T-cell (primary cell): ENCODE results near the gene PTAR1. TPM values are rescaled to one million over a fixed set of nuclear protein-coding genes. Genes with fewer than 3 reads are reported as not detected.
A peak's percentile ranks its signal among the peaks of the same experiment; 100 is the strongest.
"Not testable (repeated sequence)": the region's sequence is repeated elsewhere in the genome, so short reads cannot be mapped to it uniquely, and the experiment has no call there.

Experiments
- ATAC-seq, 4 experiments: fragments of 200-7000 bp in 3 of 4; fragments of 150-1000 bp in 1 of 4; cut with Tn5 transposase; replicated peaks in 1 of 4; 1 replicate in 3 of 4; 2 replicates in 1 of 4; pipeline ENCODE4 v1.10.0; 2021; ENCODE audit warnings: moderate library complexity in 3 of 4, mild to moderate bottlenecking in 2 of 4, moderate number of reproducible peaks in 1 of 4
- CTCF ChIA-PET, 2 donors: fragments of 300-600 bp; sonication (Branson Sonifier 250); formaldehyde crosslinking; loops; one replicate each; lab custom pipeline; 2022; ENCODE audit warnings: antibody characterized with exemption in 2 of 2; lab: Charles Lee
- POLR2A ChIA-PET, 2 donors: fragments of 300-600 bp; sonication (Branson Sonifier 250); formaldehyde crosslinking; loops; one replicate each; lab custom pipeline; 2022; ENCODE audit warnings: antibody characterized with exemption in 2 of 2; lab: Charles Lee
- DNase-seq, 35 experiments: peaks; one replicate each; pipeline versions ENCODE4 v3.0.0 to v3.0.0-alpha.2; 2013 to 2023
- H3K27ac ChIP-seq: one replicate; pipeline ENCODE4 v1.5.1; 2013; ENCODE audit warnings: low read length
- H3K27me3 ChIP-seq, 2 experiments: replicated peaks in 1 of 2; 1 replicate in 1 of 2; 2 replicates in 1 of 2; pipeline versions ENCODE4 v1.6.1 to v1.7.0; 2013; ENCODE audit warnings: low read length in 1 of 2, mixed read lengths in 1 of 2; ENCODE audit not compliant: control insufficient read depth in 2 of 2, insufficient read depth in 2 of 2; ENCODE audit errors: extremely low read depth in 1 of 2
- H3K36me3 ChIP-seq, 2 donors: 1 replicate in 1 of 2; 2 replicates in 1 of 2; pipeline versions ENCODE4 v1.6.1 to v1.7.0; 2013; ENCODE audit warnings: low read length in 1 of 2; ENCODE audit not compliant: control insufficient read depth in 2 of 2, insufficient read depth in 1 of 2; ENCODE audit errors: extremely low read depth in 1 of 2
- H3K4me1 ChIP-seq, 2 experiments: 1 replicate in 1 of 2; 2 replicates in 1 of 2; pipeline versions ENCODE4 v1.6.1 to v1.7.0; 2013; ENCODE audit warnings: low read length in 2 of 2, mixed read lengths in 1 of 2; ENCODE audit not compliant: insufficient read depth in 2 of 2, control insufficient read depth in 1 of 2; ENCODE audit errors: extremely low read depth in 1 of 2
- H3K4me3 ChIP-seq, 2 donors: 1 replicate in 1 of 2; 2 replicates in 1 of 2; pipeline versions ENCODE4 v1.5.1 to v1.7.0; 2013; ENCODE audit warnings: mild to moderate bottlenecking in 2 of 2, low read length in 1 of 2, moderate library complexity in 1 of 2; ENCODE audit not compliant: control insufficient read depth in 1 of 2; ENCODE audit errors: extremely low read depth in 1 of 2
- H3K9me3 ChIP-seq: 2 replicates; pipeline ENCODE4 v1.7.0; 2013
- H3K27ac Mint-ChIP-seq, 2 donors: one replicate each; pipeline ENCODE4 v1.8.0; 2020 to 2021; ENCODE audit warnings: mild to moderate bottlenecking in 2 of 2, mixed read lengths in 2 of 2
- H3K27me3 Mint-ChIP-seq, 2 donors: one replicate each; pipeline ENCODE4 v1.8.0; 2021 to 2022; ENCODE audit warnings: mixed read lengths in 2 of 2
- H3K36me3 Mint-ChIP-seq: one replicate; pipeline ENCODE4 v1.8.0; 2021; ENCODE audit warnings: mixed read lengths
- H3K4me1 Mint-ChIP-seq, 3 donors: one replicate each; pipeline ENCODE4 v1.8.0; 2020 to 2022; ENCODE audit warnings: mixed read lengths in 3 of 3, mild to moderate bottlenecking in 1 of 3
- H3K4me3 Mint-ChIP-seq, 3 donors: one replicate each; pipeline ENCODE4 v1.8.0; 2020 to 2022; ENCODE audit warnings: mild to moderate bottlenecking in 3 of 3, mixed read lengths in 3 of 3, moderate library complexity in 3 of 3
- H3K9me3 Mint-ChIP-seq, 3 donors: one replicate each; pipeline ENCODE4 v1.8.0; 2020 to 2022; ENCODE audit warnings: mixed read lengths in 3 of 3
- WGBS: methylation state at CpG from one replicate; pipeline ENCODE4 v1.1.5; 2013; ENCODE audit warnings: missing lambda C conversion rate; ENCODE audit not compliant: insufficient coverage; 5-methylcytosine and 5-hydroxymethylcytosine counted together
- total RNA-seq, 35 experiments: library from RNA in 6 of 35; stranded (reverse) in 6 of 35; fragments of 120-200 nt in 1 of 35; gene quantifications; one replicate each; pipeline versions ENCODE4 v1.2.1 to v1.2.4 and lab custom pipeline; 2013 to 2026

PTAR1 gene
- total RNA-seq (10 to 100 TPM; 57.4 to 90.5 (median 67.6) TPM), total RNA-seq (lab: John Stamatoyannopoulos, UW) (87.0 to 275 (median 143) reads per million in 29 experiments)
- total RNA-seq (2013): 84.3 TPM

GRCh38 chr9:69759421-69760277 lies at the start of gene PTAR1:
Gene PTAR1, minus strand, starts transcription at chr9:69760011. Its CDS starts 73 bp downstream, at chr9:69759938.
- Mint-ChIP-seq H3K4me3 (peak within 1 kb of the TSS; percentile 91 to 96 (median 93)), H3K36me3 (peaks cover 5% of the 10 kb centered on the region), H3K4me1 (peaks cover 35 to 44% (median 39%) of the 10 kb centered on the region in 3 donors), H3K27me3 (no peaks in the 10 kb centered on the region), H3K9me3 (no peaks in the 10 kb centered on the region), H3K27ac (peak within 1 kb of the TSS; percentile 90 to 94)
- Histone ChIP-seq H3K27me3 (no peaks in the 10 kb centered on the region), H3K9me3 (no peaks in the 10 kb centered on the region), H3K4me1 (peaks cover 8 to 14% of the 10 kb centered on the region in 2 experiments), H3K4me3 (peak within 1 kb of the TSS; percentile 86 to 91), H3K36me3 (peaks cover 0 to 5% of the 10 kb centered on the region in 2 donors), H3K27ac (peak within 1 kb of the TSS; percentile 83)
- ChIA-PET CTCF (interaction anchor here (1.5 to 2.1 kb wide), 2 partner anchors 87 kb away, joined by 5 read pairs; partner anchors contain the start of gene APBA1 (in 2 of the 2)), POLR2A (interaction anchor here in 1 of 2 donors (0.7 kb wide), 1 partner anchor 65 kb away, joined by 3 read pairs; no protein-coding TSS in a partner anchor)
- WGBS: under 1% methylated on average over 95 of the region's 98 CpGs
- DNase-seq (peak; percentile 75 to 94 (median 86)), ATAC-seq (peak; percentile 85 to 88 (median 88))

- 79% methylated on average over 6 of the region's 8 CpGs for WGBS
- no peaks in the 10 kb centered on the region for H3K9me3 ChIP-seq
- no peaks in the 10 kb centered on the region for H3K27me3 ChIP-seq
- Mint-ChIP-seq H3K27ac (no peak overlapping the region), H3K4me3 (no peak overlapping the region), H3K9me3 (peaks cover 0 to 2% (median 0%) of the 10 kb centered on the region in 3 donors), H3K27me3 (no peaks in the 10 kb centered on the region), H3K4me1 (no peaks in the 10 kb centered on the region), H3K36me3 (no peaks in the 10 kb centered on the region)
- no peak overlapping the region for H3K27ac ChIP-seq
- H3K36me3 ChIP-seq: no peaks in the 10 kb centered on the region
- ChIA-PET POLR2A (no interaction called here), CTCF (interaction anchor here (0.5 to 1.8 kb wide), 10 partner anchors 10 to 111 kb away, joined by 3 to 7 read pairs (median 4); no protein-coding TSS in a partner anchor)
- peaks cover 0 to 2% of the 10 kb centered on the region in 2 experiments for H3K4me1 ChIP-seq
- no peak overlapping the region for H3K4me3 ChIP-seq
- ATAC-seq (peak in 3 of 4 experiments; percentile 30 to 56 (median 55)), DNase-seq (peak in 16 of 35 experiments; percentile 3 to 58 (median 16))
Measured at GRCh38 chr9:69809304-69809863, 49.6 kb upstream of the PTAR1 start.

GRCh38 chr9:69806627-69807026 lies 46.8 kb upstream of the PTAR1 start:
- H3K9me3 ChIP-seq: no peaks in the 10 kb centered on the region
- no peak overlapping the region for H3K4me3 ChIP-seq
- no peaks in the 10 kb centered on the region for H3K27me3 ChIP-seq
- peaks cover 0 to 2% of the 10 kb centered on the region in 2 experiments for H3K4me1 ChIP-seq
- Mint-ChIP-seq H3K9me3 (no peaks in the 10 kb centered on the region), H3K4me1 (no peaks in the 10 kb centered on the region), H3K36me3 (no peaks in the 10 kb centered on the region), H3K4me3 (no peak overlapping the region), H3K27me3 (no peaks in the 10 kb centered on the region), H3K27ac (no peak overlapping the region)
- no peak for ATAC-seq
- ChIA-PET POLR2A (no interaction called here), CTCF (no interaction called here)
- no peaks in the 10 kb centered on the region for H3K36me3 ChIP-seq
- 80% methylated on average over 1 of the region's 6 CpGs for WGBS
- no peak overlapping the region for H3K27ac ChIP-seq
- DNase-seq: no peak

GRCh38 chr9:69805962-69806515 lies 46.2 kb upstream of the PTAR1 start:
- DNase-seq (no peak), ATAC-seq (no peak)
- Mint-ChIP-seq H3K27me3 (no peaks in the 10 kb centered on the region), H3K9me3 (no peaks in the 10 kb centered on the region), H3K36me3 (no peaks in the 10 kb centered on the region), H3K27ac (no peak overlapping the region), H3K4me1 (no peaks in the 10 kb centered on the region), H3K4me3 (no peak overlapping the region)
- H3K27ac ChIP-seq: no peak overlapping the region
- H3K4me3 ChIP-seq: no peak overlapping the region
- 67% methylated on average over 2 of the region's 3 CpGs for WGBS
- ChIA-PET POLR2A (no interaction called here), CTCF (interaction anchor here in 1 of 2 donors (0.5 to 1.0 kb wide), 3 partner anchors 71 to 796 kb away, joined by 3 read pairs; no protein-coding TSS in a partner anchor)
- H3K27me3 ChIP-seq: no peaks in the 10 kb centered on the region
- no peaks in the 10 kb centered on the region for H3K36me3 ChIP-seq
- no peaks in the 10 kb centered on the region for H3K9me3 ChIP-seq
- peaks cover 0 to 2% of the 10 kb centered on the region in 2 experiments for H3K4me1 ChIP-seq

- CTCF ChIA-PET: no interaction called here
- Mint-ChIP-seq H3K9me3 (no peaks in the 10 kb centered on the region), H3K36me3 (no peaks in the 10 kb centered on the region), H3K4me1 (no peaks in the 10 kb centered on the region), H3K27ac (no peak overlapping the region), H3K27me3 (peaks cover 4 to 12% of the 10 kb centered on the region in 2 donors), H3K4me3 (no peak overlapping the region)
- H3K27ac ChIP-seq: no peak overlapping the region
- H3K27me3 ChIP-seq: peaks cover 0 to 4% of the 10 kb centered on the region in 2 experiments
- ATAC-seq: no peak
- H3K4me3 ChIP-seq: no peak overlapping the region
- POLR2A ChIA-PET: interaction anchor here in 1 of 2 donors (0.6 kb wide), 1 partner anchor 469 kb away, joined by 4 read pairs; no protein-coding TSS in a partner anchor
- no CpG with 5 or more reads among the region's 2 CpGs for WGBS
- no peaks in the 10 kb centered on the region for H3K4me1 ChIP-seq
- H3K9me3 ChIP-seq: no peaks in the 10 kb centered on the region
- DNase-seq: no peak
- H3K36me3 ChIP-seq: no peaks in the 10 kb centered on the region
Measured at GRCh38 chr9:69801989-69802388, 42.2 kb upstream of the PTAR1 start.

GRCh38 chr9:69800027-69800426 lies 40.2 kb upstream of the PTAR1 start:
- H3K27ac Mint-ChIP-seq, H3K4me3 ChIP-seq, POLR2A ChIA-PET, H3K27ac ChIP-seq, ATAC-seq, H3K4me3 Mint-ChIP-seq, CTCF ChIA-PET, H3K36me3 ChIP-seq, H3K4me1 ChIP-seq, H3K9me3 Mint-ChIP-seq, H3K9me3 ChIP-seq, DNase-seq, H3K36me3 Mint-ChIP-seq, H3K27me3 ChIP-seq, H3K4me1 Mint-ChIP-seq: not testable (repeated sequence)
- peaks cover 4 to 12% of the 10 kb centered on the region in 2 donors for H3K27me3 Mint-ChIP-seq
- 75% methylated on average over 1 of the region's 5 CpGs for WGBS
